DMS153 (cell line): ENCODE data around the gene AFF1.
"Not testable (repeated sequence)": the region's sequence is repeated elsewhere in the genome, so short reads cannot be mapped to it uniquely, and the experiment has no call there.

Experiments
- DNase-seq: peaks from one replicate; lab custom pipeline; 2025; lab: John Stamatoyannopoulos, UW

Gene AFF1

DNA sequence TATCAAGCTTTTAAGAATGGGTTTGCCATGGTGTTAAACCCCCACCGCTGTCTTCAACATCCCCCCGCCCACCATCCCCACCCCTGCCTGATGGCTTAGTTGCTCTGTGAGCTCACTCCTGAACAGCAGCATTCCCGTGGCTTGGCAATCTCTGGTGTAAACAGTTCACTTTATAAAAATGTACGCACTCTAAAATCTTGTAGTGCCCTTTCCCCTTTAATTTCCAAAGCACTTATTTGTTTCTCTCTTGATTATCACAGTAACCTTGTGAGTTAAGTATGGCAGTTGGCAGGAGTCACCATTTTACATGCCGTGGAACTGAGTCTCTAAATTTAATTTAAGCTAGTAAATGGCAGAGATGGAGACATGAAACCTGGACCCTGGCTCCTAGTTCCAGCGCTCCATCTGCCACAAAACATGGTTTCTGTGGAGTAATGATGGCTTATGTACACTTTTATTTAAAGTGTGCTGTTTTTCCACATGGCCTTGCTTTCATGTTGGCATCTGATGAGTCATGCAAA, 123.1 kb downstream of the AFF1 start:
- no peak for DNase-seq

DNA sequence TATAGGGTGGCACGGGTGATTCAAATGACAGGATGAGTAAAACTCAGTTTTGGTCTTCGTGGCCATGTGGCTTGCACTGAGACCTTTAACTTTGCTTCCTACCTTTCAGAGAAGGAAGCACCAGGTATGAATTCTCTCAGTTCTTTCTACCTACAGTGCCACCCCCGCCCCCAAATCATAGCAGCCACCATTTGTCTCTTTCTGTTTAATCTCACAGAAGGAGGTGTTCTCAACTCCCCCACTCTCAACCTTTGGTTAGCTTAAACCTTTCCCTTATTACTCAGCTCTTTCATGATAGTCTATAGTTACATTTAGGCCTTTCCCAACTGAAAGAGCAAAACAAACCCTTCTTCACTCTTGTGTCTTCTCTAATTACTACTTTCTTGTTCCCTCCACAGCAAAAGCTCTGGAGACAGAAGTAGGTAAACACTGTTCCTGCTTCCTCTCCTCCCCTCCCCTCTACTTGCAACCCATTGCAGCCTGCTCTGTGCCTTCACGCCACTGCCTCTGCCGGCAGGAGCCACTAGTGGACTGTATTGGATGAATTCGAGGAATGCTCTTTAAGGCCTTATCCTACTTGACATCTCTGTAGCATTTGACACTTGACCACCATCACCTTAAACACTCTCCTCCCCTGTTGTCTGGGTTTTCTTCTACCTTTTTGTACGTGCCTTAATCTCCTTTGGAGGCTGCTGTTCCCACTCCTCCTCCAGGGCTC, 123.7 kb downstream of the AFF1 start:
- peak; percentile 36 for DNase-seq

DNA sequence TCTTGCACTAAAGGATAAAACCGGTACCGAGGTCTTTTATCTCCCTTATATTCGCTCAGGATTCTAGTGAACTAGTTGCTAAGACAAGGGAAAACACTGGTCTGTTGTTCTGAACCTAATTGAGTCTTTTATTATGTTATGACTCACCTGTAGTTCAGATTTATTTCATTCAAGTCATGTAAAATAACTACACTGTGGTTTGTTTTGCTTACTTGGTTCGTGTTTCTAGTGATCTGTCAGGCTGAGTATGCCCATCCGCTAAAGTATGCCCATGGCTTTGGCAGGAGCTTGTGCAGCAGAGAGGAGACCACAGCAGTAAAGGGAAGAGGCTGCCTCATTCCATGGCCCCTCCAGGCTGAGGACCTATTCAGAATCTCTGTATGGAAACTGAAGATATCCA, 126.1 kb downstream of the AFF1 start:
- DNase-seq, result peak; percentile 29

DNA sequence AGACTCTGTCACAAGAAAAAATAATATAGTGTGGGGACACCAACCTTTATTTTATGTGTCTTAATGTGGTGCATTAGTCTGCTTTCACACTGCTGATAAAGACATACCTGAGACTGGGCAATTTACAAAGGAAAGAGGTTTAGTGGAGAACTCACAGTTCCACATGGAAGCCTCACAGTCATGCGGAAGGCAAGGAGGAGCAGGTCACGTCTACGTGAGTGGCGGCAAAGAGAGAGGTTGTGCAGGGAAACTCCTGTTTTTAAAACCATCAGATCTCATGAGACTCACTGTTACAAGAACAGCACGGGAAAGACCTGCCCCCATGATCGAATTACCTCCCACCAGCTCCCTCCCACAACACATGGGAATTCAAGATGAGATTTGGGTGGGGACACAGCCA, 130.2 kb downstream of the AFF1 start:
- no peak for DNase-seq

DNA sequence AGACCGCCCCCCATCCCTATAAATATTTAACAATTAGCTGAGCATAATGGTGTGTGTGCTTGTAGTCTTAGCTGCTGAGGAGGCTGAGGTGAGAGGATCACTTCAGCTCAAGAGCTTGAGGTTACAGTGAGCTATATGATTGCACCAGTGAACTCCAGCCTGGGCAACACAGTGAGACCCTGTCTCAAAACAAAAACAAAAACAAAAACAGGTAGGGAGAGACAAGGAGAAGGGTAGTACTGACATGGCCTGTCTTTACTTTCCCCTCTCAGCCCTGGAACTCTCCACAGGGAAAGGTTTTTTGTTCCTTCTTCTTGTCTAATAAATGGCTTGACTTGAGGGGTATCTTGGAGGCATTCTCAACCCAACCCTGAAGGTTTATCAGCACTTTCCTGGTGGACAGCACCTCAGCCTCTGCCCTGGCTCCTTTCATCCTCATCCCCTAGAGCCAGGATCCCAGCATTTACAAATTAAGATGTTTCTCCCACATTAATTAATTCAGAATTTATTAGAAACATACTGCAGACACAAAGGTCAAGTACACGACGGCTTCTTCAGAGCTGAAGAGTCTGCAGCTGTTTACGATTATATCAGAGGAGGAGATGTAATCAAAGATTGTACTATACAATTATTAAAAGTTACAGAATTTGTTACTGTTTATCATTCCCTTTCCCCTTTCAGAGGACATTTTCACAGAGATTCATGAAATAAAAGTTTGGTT, 131.8 kb downstream of the AFF1 start:
- DNase-seq, result no peak

DNA sequence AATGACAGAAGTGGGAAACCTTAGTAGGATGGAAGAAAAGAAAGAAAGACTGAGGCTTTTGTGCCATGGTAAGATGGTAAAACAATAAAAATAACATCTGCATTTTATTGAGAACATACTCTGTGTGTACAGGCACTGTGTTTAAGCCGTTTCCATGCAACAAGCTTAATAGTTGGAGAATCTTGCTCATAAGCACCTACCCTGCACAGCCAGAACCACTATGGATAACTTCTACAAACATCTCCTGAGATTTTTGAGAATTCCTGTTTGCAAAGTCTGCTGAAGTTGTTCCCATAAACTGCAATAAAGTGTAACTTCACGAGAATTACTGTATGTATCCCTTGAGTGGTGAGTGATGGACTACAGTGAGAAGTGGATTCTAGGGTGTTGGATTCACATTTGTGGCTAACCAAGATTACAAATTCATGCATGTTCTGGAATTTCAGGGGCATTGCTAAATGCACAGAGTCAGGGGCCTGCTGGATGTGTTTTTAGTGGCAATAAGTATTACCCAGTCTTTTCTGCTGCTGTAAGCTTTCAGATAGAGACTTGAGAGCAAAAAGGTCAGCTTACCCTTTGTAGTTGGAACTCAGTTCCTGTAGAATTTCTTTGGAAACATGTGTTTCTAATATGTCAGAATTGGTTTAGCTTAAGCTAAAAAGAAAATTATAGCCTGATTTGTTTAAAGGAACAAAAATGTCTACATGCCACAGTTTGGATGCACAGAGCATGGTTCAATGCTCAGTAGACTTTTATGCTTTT, 132.5 kb downstream of the AFF1 start:
- no peak for DNase-seq

DNA sequence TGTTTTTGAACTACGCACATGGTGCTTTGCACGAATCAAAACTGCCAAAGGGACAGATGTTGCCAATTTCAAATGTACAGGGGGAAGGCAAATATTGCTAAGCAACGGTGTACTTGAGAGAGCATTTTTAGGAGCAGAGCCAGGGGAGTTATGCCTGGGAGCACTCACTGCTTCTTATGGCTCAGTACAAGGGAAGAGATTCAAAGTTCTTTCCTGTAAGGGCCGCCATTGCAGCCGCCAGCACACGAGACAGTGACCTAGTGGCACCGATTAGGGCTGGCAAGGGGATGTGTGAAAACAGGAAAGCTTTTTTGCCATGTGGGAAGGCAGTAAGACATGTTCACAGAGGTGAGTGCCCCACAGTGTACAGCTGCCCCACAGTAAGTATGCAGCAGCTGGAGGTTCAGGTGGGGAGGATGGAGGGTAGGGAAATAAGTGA, 133.8 kb downstream of the AFF1 start:
- DNase-seq, result peak; percentile 86

DNA sequence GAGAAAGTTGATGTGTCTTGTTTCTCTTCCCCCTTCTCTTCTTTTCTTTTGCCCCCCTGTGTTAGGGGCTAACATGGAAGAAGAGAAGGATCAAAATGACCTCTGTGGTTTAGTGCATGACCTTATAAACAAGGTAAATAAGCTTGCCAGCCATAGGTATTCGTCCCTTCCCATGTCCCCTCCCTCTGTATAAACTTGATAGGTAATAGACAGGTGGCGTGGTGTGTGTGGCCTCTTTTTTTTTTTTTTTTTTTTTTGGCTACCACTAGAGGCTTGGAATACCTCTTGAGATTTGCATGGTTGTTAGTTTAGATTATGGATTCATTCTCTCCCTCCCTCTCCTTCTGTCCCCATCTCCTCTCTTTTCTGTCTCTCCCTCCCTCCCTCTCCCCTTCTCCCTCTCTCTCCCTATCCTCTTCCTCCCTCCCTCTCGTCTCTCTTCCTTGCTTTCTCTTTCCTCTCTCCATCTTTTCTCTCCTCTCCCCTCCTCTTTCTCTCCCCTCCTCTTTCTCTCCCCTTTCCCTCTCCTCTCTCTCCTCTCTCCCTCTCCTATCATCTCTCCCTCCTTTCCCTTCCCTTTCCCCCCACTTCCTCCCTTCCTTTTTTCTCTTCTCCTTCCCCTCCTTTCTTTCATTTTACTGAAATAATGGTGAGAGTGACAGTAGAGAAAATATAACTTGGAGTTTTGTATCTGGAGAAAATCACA, 134.4 kb downstream of the AFF1 start:
- peak; percentile 55 for DNase-seq

DNA sequence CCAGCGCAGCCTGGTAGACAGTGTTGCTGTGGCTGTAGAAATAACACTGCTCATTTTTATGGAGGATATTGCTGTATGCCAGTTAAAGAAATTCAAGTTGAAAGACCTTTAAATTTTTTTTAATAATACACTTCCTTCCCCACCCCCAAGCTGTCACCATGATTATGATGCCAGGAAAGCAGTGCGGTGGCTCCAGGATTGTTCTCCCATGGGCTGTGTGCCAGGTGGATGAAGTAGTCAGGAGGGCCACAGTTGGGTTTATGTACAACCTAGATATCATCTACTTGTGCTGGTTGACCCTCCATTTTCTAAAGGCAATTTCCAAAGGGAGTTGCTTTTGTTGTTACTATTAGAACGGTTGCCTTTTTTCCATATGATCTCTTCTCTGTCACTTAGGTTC, 136.6 kb downstream of the AFF1 start:
- peak; percentile 58 for DNase-seq

DNA sequence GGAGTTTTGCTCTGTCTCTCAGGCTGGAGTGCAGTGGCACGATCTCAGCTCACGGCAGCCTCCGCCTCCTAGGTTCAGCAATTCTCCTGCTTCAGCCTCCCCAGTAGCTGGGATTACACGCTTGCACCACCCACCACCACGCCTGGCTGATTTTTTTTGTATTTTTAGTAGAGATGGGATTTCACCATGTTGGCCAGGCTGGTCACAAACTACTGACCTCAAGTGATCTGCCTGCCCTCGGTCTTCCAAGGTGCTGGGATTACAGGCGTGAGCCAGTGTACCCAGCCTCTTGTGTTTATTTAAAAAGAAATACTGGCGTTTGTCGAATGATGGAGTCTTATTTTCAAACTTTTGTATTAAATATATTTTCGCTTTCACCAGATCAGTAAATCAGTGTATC, 137.7 kb downstream of the AFF1 start:
- DNase-seq, result not testable (repeated sequence)

DNA sequence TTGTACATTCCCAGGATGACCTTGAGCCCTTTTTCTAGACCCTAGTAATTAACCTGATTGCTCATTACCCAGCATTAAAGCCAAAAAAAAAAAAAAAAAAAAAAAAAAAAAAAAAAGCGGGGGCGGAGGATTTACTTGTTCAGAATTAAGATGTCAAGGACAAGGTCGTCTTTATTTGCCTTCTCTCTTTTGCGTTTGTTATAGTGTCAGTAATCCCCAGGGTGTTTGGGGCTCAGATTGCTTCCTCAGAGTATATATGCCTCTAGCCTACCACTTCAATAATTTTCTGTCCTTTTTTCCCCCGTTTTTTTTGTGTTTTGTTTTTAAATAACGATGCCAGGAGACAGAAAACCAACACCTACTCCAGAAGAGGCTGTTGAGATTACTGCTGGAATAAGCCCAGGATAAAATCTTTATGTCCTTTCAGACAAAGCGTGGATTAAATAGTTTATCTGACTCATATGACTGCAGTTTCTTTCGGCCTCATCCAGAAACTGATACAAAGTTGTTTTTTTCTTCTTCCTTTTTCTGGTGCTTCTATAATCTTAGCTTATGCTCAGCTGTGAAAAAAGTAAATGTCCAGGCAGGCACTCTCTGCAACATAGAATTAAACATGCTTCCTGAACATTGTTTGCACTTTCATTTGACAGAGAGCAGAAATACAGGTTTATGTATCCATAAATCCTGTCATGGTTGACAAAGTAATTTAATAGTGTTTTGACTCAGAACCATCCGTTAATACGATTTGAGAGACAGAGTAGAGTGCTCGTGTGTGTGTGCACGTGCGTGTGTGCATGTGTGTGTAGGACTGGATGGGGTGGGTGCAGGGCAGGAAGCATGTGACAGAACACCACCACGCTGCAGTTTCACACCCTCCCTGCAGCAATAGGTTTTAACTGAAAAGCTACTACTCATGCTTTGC, 138.6 kb downstream of the AFF1 start:
- DNase-seq, result peak; percentile 97

DNA sequence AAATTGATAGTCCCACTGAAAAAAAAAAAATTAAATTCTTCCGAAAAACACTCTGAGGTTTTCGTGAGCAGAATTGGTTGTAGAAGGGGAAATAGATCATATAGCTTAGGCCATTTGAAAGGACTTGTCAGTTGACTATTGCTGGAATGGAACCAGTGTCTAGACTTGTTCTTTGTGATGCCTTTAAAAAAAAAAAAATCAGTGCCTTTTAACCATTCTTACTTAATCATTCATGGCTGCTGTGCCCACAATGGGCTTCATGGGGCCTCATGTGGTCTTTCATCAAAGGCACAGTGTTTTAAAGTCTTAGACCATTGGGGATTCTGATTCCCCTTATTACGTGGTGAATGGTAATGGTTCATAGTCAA, 139.3 kb downstream of the AFF1 start:
- DNase-seq, result no peak

DNA sequence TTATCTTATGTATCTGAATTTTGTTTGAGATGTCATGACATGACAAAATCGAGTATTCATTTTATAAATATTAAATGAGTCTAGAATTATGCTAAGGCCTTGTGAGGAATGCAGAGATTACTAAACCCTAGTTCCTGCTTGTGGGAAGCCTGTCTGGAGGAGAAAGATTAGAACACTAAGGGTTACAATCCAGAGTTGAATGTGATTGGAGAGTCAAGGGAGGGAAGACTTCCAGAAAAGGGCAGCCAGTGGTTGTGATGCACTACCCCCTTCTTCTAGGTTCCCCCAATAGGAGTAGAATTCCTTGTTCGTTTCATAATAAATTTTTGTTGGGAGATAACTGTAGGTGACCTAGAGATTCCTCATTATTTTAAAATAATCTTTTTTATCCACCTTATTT, 141.1 kb downstream of the AFF1 start:
- no peak for DNase-seq

DNA sequence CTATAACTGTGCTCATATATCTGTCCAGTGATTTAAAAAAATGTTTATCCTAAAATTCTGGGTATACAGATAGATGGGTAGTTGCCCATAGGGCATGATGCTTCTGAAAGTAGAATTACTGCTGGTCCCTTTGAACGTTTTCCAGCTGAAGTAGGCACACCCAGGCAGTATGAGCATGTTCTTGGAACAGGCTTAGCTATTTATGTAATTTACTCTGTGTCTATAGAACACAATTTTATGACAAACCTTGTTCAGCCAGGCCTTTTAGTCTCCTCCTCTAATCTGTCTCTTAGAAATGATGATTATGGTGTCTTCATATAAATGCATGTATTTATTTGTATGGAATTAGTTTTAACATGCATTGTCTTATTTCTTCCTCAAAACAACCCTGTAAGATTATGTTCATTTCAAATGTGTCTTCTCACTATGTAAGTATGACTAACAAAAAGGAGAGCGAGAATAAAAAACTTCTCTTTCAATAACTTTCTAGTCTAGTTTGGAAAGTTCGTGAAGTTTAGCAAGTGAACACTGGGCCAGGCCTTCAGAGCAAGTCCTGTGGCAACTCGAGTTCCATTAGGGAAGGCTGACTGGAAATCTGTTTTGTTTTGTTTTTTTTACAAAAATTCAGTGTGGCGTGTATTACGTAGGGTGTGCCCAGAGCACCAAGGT, 142.0 kb downstream of the AFF1 start:
- DNase-seq, result no peak

DNA sequence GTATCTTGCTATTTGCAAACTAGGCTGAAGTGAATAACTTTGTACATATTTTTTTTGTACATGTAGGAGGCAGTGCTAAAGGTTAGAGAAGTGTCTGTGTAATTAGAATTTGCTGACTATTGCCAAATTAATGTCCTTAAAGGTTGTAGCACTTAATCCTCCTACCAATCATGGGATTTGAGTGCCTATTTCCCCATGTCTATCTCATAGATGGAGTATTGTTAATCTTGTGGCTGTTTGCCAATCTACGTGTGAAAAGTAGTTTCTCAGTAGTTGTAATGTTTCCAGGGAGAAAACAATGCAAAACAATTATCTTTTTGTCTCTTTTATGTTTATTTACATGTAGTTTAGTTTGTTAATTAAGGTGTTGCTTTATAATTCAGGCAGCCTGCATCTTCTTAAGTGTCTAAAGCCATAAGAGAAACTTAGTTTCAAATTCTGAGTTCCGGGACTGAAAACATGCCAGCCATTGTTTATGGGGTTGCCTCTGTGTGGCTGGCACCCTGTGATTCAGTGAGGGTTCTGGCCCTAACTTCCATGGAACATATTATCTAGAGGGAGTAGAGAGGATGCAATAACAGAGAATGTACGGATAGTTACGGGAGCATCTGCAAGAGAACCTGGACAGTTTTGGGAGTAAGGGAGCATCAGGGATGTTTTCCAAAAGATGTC, 143.2 kb downstream of the AFF1 start:
- no peak for DNase-seq

DNA sequence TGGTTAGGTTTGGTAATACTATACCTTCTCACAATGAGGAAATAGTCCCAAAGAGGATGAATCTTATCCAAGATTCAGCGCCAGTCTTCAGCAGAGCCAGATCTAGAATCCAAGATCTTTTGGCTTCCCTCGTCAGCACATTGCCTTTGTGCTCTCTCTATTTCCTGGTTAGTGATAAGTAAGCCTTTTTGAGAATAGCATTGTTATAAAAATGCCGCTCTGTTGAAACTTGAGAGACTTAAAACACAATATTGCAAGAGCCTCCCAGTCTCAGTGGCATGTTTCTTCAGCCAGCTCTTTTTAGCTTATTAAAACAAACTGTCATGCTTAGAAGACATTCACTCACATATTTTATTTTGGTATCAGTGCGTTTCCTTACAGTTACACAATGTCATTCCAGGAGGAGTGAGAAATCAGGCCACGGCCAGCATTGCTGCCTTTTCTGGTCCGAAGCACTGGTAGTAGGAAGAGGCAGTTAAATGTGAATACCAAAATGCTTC, 144.2 kb downstream of the AFF1 start:
- DNase-seq, result no peak

DNA sequence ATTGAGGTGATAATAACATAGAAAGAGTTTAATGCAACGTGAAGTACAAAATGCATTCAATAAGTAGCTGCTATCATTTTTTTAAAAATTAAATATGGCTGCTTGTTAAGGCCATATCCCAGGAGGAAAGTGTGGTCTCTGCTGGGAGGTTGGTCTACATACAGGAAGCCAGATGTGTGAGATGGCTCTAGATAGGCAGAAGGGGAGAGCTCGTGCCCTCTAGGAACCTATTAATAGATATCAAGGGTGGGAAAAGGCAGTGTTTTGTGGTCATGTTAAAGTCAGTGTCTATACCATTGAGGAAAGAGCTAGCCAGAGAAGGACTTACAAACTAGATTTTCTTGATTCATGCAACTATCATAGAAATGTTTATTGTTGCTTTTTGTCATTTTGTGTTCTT, 145.2 kb downstream of the AFF1 start:
- no peak for DNase-seq

DNA sequence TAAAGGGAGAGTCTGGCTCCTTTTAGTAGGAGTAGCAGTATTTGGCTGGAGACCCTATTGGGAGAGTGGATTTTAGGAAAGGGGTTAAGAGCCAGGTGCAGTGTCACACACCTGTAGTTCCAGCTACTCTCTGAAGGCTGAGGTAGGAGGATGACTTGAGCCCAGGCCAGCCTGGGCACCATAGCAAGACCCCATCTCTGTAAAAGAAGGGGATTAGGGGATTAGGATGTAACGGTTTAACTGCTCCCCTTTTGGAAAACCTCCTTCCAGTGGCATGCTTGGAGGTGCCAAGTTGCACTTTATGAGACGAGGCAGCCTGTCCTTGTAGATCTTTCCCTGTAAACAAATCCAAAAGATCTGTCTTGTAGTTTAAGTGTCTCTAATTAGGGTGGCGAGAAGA, 145.7 kb downstream of the AFF1 start:
- no peak for DNase-seq

DNA sequence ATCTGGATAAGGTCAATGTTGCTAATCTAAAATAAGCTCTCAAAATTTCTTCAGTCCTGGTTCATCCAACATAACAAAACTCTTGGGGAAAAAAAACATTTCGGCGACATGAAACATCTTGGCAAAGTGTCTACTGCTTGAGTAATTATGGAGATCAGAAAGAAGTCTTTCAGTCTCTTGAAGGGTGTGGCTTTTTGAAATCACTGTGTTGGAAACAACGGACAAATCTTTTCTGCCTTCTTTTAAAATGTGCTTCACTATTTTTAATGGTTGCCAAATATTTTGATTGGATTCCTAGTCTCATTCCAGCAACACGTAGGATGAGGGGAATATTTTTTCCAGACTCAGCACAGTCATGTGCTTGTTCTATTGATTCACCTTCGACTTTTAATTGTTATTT, 147.0 kb downstream of the AFF1 start:
- no peak for DNase-seq

DNA sequence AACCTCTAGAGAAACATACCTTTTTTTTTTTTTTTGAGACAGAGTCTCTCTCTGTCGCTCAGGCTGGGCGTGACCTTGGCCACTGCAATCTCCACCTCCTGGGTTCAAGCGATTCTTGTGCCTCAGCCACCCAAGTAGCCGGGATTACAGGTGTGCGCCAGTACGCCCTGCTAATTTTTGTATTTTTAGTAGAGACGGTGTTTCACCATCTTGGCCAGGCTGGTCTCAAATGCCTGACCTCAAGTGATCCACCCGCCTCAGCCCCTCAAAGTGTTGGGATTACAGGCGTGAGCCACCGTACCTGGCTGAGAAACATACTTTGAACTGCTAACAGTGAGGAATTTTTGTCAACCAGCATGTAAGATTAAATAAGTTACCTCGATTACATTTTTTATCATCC, 150.9 kb downstream of the AFF1 start:
- not testable (repeated sequence) for DNase-seq
